ENCODE measurements around the gene HMOX2.

The HMOX2 gene

DNA sequence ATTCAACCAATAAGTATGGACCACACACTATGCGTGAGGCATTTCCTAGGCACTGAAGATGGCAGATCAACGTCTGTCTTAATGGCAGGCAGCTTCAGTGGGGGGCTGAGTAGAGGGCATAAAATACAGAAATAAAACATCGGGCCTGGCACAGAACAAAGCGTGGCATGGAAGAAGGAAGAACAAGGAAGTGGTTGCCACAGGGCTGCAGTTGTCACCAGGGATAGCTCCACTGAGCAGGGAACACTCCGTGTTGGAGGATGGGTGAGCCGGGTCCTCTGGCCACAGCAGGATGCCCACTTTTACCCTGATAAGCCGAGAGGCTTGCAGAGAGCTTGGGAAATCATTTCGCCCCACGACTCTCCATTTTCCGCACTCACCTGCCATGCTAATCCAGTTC lies 56.0 kb downstream of the HMOX2 start:
- Histone ChIP-seq H3K9ac (ENCODE audit: low read depth, low read length) (no peak overlapping the region), H3K4me1 (ENCODE audit: control insufficient read depth, insufficient read depth, low read length) (peaks cover 28% of the 10 kb centered on the region), H3K4me3 (ENCODE audit: low read depth, low read length) (no peak overlapping the region), H3K36me3 (ENCODE audit: control insufficient read depth, insufficient read depth, low read length) (peaks cover 10% of the 10 kb centered on the region), H3K27me3 (ENCODE audit: control insufficient read depth, insufficient read depth, low read length) (no peaks in the 10 kb centered on the region), H3K9me3 (ENCODE audit: control insufficient read depth, insufficient read depth, low read length) (no peaks in the 10 kb centered on the region)

DNA sequence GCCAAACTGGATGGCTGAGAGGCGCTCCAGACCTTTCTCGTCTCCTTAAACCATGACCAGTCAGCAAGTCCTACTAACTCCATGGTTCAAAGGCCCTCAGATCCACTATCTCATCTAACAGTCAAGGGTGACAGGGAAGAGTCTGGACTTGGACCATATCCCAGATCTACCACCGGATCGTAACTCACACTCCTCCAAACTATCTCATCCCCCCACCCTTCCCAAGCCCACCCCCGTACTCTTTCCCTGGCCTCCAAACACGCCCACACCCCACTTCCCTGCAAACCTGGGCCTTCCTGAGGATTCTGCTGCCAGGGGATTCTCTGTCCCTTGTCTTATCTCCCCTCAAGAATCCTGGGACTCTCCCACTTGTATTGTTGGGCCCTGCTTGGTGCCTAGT lies 57.3 kb downstream of the HMOX2 start:
- Histone ChIP-seq H3K27me3 (ENCODE audit: control insufficient read depth, insufficient read depth, low read length) (no peaks in the 10 kb centered on the region), H3K4me1 (ENCODE audit: control insufficient read depth, insufficient read depth, low read length) (peaks cover 24% of the 10 kb centered on the region), H3K36me3 (ENCODE audit: control insufficient read depth, insufficient read depth, low read length) (peaks cover 10% of the 10 kb centered on the region), H3K9me3 (ENCODE audit: control insufficient read depth, insufficient read depth, low read length) (no peaks in the 10 kb centered on the region), H3K9ac (ENCODE audit: low read depth, low read length) (no peak overlapping the region), H3K4me3 (ENCODE audit: low read depth, low read length) (no peak overlapping the region)

DNA sequence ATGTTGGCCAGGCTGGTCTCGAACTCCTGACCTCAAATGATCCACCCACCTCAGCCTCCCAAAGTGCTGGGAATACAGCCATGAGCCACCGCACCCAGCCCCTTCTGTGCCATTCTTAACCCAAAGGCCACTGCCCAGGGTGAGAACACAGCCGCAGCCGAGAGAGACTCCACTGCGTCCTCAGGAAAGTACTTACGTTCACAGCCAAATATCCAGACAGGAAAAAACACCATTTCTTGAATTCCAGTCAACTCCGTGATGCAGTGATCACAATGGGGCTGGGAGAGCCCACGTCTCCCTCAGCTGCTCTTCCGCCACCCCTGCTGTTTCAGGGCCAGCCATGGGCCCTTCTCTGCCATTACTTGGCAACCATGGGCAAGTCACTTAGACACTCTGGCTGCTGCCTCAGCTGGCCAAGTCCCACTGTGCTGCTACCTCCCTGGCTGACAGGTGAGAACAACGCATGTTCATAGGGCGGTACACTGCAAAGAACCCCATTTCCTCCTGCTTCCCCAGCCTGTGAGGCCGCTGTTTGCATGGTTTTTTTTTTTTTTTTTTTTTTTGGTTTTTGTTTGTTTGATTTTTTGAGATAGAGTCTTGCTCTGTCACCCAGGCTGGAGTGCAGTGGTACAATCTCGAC lies 58.1 kb downstream of the HMOX2 start:
- peaks cover 2% of the 10 kb centered on the region for H3K27me3 ChIP-seq (ENCODE audit: control insufficient read depth, insufficient read depth, low read length)
- no peak overlapping the region for H3K9ac ChIP-seq (ENCODE audit: low read depth, low read length)
- no peaks in the 10 kb centered on the region for H3K9me3 ChIP-seq (ENCODE audit: control insufficient read depth, insufficient read depth, low read length)
- no peak overlapping the region for H3K4me3 ChIP-seq (ENCODE audit: low read depth, low read length)
- H3K36me3 ChIP-seq (ENCODE audit: control insufficient read depth, insufficient read depth, low read length), result peaks cover 10% of the 10 kb centered on the region
- peaks cover 20% of the 10 kb centered on the region for H3K4me1 ChIP-seq (ENCODE audit: control insufficient read depth, insufficient read depth, low read length)

DNA sequence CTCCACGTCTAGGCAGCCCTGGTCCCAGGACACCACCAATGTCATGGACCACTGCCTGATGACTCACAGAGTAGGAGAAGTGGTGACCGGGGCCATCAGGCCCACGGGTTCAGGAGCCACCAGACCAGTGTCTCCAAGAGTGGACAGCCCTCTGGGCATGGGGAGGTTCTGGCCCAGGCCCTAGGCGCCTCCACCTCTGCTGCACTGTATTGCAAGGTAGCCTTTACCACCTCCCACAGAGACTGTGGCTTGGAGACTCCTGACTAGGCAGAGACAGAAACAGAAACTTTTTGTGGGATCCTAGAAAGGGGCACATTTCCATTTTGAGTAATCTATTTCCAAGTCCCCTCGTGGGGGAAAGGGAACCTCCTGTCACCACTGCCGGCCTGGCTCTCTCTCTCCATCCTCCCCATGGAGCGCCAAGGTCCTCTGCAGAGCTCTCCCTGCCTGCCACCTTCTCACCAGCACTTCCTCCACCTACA lies 59.5 kb downstream of the HMOX2 start:
- Histone ChIP-seq H3K36me3 (ENCODE audit: control insufficient read depth, insufficient read depth, low read length) (peaks cover 10% of the 10 kb centered on the region), H3K27me3 (ENCODE audit: control insufficient read depth, insufficient read depth, low read length) (peaks cover 10% of the 10 kb centered on the region), H3K4me3 (ENCODE audit: low read depth, low read length) (no peak overlapping the region), H3K9ac (ENCODE audit: low read depth, low read length) (no peak overlapping the region), H3K9me3 (ENCODE audit: control insufficient read depth, insufficient read depth, low read length) (no peaks in the 10 kb centered on the region), H3K4me1 (ENCODE audit: control insufficient read depth, insufficient read depth, low read length) (peaks cover 7% of the 10 kb centered on the region)

DNA sequence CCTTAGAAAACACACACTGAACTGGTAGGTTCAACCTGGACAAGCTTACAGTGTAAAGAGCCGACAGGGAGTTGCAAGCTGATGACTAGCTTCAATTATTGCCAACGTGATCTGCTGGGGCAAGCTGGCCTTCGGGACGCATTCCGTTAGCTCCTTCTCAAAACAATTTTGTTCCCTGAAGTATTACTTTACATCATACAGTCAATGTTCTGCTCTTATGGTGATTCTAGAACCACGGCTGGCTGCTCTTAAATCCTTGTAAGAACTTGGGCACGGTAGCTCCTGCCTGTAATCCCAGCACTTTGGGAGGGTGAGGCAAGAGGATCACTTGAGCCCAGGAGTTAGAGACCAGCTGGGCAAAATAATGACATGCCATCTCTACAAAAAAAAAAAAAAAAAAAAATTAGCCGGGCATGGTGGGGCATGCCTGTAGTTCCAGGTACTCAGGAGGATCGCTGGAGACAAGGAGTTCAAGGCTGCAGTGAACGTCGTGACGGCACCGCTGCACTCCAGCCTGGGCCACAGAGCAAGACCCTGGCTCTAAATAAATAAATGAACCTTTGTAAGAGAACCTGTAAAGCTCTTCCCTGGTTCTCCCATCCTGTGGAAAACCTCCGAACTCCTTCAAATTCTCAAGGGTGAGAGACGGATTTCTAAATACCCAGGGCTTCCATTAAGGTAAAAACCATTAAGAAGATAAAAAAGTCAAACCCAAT lies 60.4 kb downstream of the HMOX2 start:
- H3K36me3 ChIP-seq (ENCODE audit: control insufficient read depth, insufficient read depth, low read length), result peaks cover 10% of the 10 kb centered on the region
- peaks cover 6% of the 10 kb centered on the region for H3K4me1 ChIP-seq (ENCODE audit: control insufficient read depth, insufficient read depth, low read length)
- H3K4me3 ChIP-seq (ENCODE audit: low read depth, low read length), result peak overlapping the region; percentile 88
- no peaks in the 10 kb centered on the region for H3K9me3 ChIP-seq (ENCODE audit: control insufficient read depth, insufficient read depth, low read length)
- peaks cover 10% of the 10 kb centered on the region for H3K27me3 ChIP-seq (ENCODE audit: control insufficient read depth, insufficient read depth, low read length)
- H3K9ac ChIP-seq (ENCODE audit: low read depth, low read length), result no peak overlapping the region

DNA sequence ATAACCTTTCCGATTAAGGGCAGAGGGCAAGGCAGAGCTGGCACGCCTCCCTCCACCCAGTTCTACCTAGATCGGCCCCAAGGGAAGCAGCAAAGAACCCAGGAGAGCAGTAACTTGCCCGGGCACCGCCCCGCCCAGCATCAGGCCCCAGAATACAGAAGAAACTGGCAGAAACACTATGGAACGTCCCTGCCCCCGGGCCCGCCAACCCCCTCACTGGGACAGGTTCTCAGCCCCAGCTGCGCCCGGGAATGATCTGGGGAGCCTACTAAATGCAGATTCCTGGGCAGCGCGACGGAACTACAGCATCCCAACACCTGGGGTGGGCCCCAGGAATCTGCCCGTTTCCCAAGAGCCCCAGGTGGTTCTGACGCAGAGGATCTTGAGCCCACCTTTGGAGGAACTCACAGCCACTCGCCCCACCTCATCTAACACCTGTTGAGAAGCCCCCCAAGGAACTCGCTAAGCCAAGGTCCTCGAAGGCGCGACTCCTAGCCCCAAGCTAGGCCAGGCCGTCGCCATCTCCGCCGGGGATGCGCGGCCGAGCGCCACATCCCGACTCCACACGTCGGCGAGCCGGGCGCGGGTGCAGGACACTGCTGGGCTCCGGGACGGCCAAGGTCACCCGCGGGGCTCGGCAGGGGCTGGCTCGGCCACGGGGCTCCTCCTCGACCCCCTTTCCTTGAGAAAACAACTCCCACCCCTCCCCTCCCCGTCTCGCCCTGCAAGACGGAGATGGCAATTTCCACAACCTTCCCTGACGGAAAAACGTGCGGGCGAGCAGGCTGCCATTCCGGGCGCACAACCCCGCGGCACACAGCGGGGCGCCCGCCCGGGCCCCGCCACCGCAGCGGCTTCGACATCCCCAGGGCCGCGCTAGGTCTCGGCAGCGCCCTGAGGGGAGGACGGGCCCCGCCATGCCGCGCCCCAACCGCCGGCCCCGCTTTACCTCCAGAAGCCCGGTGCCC lies 61.5 kb downstream of the HMOX2 start:
- H3K9me3 ChIP-seq (ENCODE audit: control insufficient read depth, insufficient read depth, low read length), result no peaks in the 10 kb centered on the region
- H3K36me3 ChIP-seq (ENCODE audit: control insufficient read depth, insufficient read depth, low read length), result peaks cover 10% of the 10 kb centered on the region
- peaks cover 6% of the 10 kb centered on the region for H3K4me1 ChIP-seq (ENCODE audit: control insufficient read depth, insufficient read depth, low read length)
- peaks cover 10% of the 10 kb centered on the region for H3K27me3 ChIP-seq (ENCODE audit: control insufficient read depth, insufficient read depth, low read length)
- peak overlapping the region; percentile 88 for H3K4me3 ChIP-seq (ENCODE audit: low read depth, low read length)
- peak overlapping the region; percentile 74 for H3K9ac ChIP-seq (ENCODE audit: low read depth, low read length)

GRCh38 chr16:4538350-4539235 lies 62.4 kb downstream of the HMOX2 start, which contains the start of gene CDIP1:
TSS of gene CDIP1 (minus strand) at chr16:4538773. CDS start at chr16:4514130, 24,643 bp downstream.
- peaks cover 10% of the 10 kb centered on the region for H3K36me3 ChIP-seq (ENCODE audit: control insufficient read depth, insufficient read depth, low read length)
- peak within 1 kb of the TSS; percentile 74 for H3K9ac ChIP-seq (ENCODE audit: low read depth, low read length)
- H3K27me3 ChIP-seq (ENCODE audit: control insufficient read depth, insufficient read depth, low read length), result peaks cover 10% of the 10 kb centered on the region
- peak within 1 kb of the TSS; percentile 88 for H3K4me3 ChIP-seq (ENCODE audit: low read depth, low read length)
- H3K4me1 ChIP-seq (ENCODE audit: control insufficient read depth, insufficient read depth, low read length), result peaks cover 6% of the 10 kb centered on the region
- no peaks in the 10 kb centered on the region for H3K9me3 ChIP-seq (ENCODE audit: control insufficient read depth, insufficient read depth, low read length)

- H3K36me3 ChIP-seq (ENCODE audit: control insufficient read depth, insufficient read depth, low read length), result peaks cover 7% of the 10 kb centered on the region
- peaks cover 10% of the 10 kb centered on the region for H3K27me3 ChIP-seq (ENCODE audit: control insufficient read depth, insufficient read depth, low read length)
- no peaks in the 10 kb centered on the region for H3K9me3 ChIP-seq (ENCODE audit: control insufficient read depth, insufficient read depth, low read length)
- H3K9ac ChIP-seq (ENCODE audit: low read depth, low read length), result no peak overlapping the region
- peaks cover 6% of the 10 kb centered on the region for H3K4me1 ChIP-seq (ENCODE audit: control insufficient read depth, insufficient read depth, low read length)
- no peak overlapping the region for H3K4me3 ChIP-seq (ENCODE audit: low read depth, low read length)
Observed at GRCh38 chr16:4539716-4540284, 63.6 kb downstream of the HMOX2 start.

GRCh38 chr16:4544473-4544872 lies 68.3 kb downstream of the HMOX2 start:
- Histone ChIP-seq H3K4me3 (ENCODE audit: low read depth, low read length) (no peak overlapping the region), H3K4me1 (ENCODE audit: control insufficient read depth, insufficient read depth, low read length) (no peaks in the 10 kb centered on the region), H3K36me3 (ENCODE audit: control insufficient read depth, insufficient read depth, low read length) (no peaks in the 10 kb centered on the region), H3K9me3 (ENCODE audit: control insufficient read depth, insufficient read depth, low read length) (no peaks in the 10 kb centered on the region), H3K9ac (ENCODE audit: low read depth, low read length) (no peak overlapping the region), H3K27me3 (ENCODE audit: control insufficient read depth, insufficient read depth, low read length) (peaks cover 7% of the 10 kb centered on the region)

GRCh38 chr16:4548124-4548523 lies 71.9 kb downstream of the HMOX2 start:
- no peaks in the 10 kb centered on the region for H3K4me1 ChIP-seq (ENCODE audit: control insufficient read depth, insufficient read depth, low read length)
- no peak overlapping the region for H3K9ac ChIP-seq (ENCODE audit: low read depth, low read length)
- H3K4me3 ChIP-seq (ENCODE audit: low read depth, low read length), result no peak overlapping the region
- H3K36me3 ChIP-seq (ENCODE audit: control insufficient read depth, insufficient read depth, low read length), result no peaks in the 10 kb centered on the region
- no peaks in the 10 kb centered on the region for H3K9me3 ChIP-seq (ENCODE audit: control insufficient read depth, insufficient read depth, low read length)
- H3K27me3 ChIP-seq (ENCODE audit: control insufficient read depth, insufficient read depth, low read length), result no peaks in the 10 kb centered on the region

Data from iPS-15b (cell line).